Osteoblast (primary cell): ENCODE results near the gene ATPAF2. TPM values are rescaled to one million over a fixed set of nuclear protein-coding genes. Genes with fewer than 3 reads are reported as not detected.

Experiments
- DNase-seq: peaks from one replicate; pipeline ENCODE4 v3.0.0; 2011; ENCODE audit warnings: low spot score, mixed read lengths; ENCODE audit not compliant: insufficient read length; ENCODE audit errors: missing footprints
- H2AFZ ChIP-seq: 2 replicates; pipeline ENCODE4 v1.6.0; 2011; ENCODE audit warnings: mild to moderate bottlenecking, low read length
- H3K27ac ChIP-seq: 2 replicates; pipeline ENCODE4 v1.5.1; 2011; ENCODE audit warnings: mild to moderate bottlenecking, low read depth, low read length, moderate library complexity
- H3K27me3 ChIP-seq: 2 replicates; pipeline ENCODE4 v1.6.0; 2012; ENCODE audit warnings: mild to moderate bottlenecking, control low read depth, inconsistent platforms, low read length, moderate library complexity; ENCODE audit not compliant: insufficient read depth
- H3K36me3 ChIP-seq: 2 replicates; pipeline ENCODE4 v1.5.1; 2011; ENCODE audit warnings: mild to moderate bottlenecking, low read length, control low read depth, moderate library complexity; ENCODE audit not compliant: insufficient read depth
- H3K4me1 ChIP-seq: 2 replicates; pipeline ENCODE4 v1.5.1; 2011; ENCODE audit warnings: mild to moderate bottlenecking, low read length, control low read depth, moderate library complexity; ENCODE audit not compliant: insufficient read depth
- H3K4me2 ChIP-seq: 2 replicates; pipeline ENCODE4 v1.6.0; 2011; ENCODE audit warnings: mild to moderate bottlenecking, low read length; ENCODE audit not compliant: insufficient read depth
- H3K4me3 ChIP-seq: fragments of 200-600 bp; sonication (generic); 3 replicates; pipeline ENCODE4 v1.5.1; 2012; ENCODE audit warnings: mild to moderate bottlenecking, low read length, inconsistent platforms; ENCODE audit not compliant: insufficient read depth
- H3K79me2 ChIP-seq: 2 replicates; pipeline ENCODE4 v1.6.0; 2012; ENCODE audit warnings: mild to moderate bottlenecking, low read length, control low read depth, inconsistent platforms; ENCODE audit not compliant: insufficient read depth
- H3K9me3 ChIP-seq: 2 replicates; pipeline ENCODE4 v1.5.1; 2011; ENCODE audit warnings: low read depth, low read length, control low read depth
- H4K20me1 ChIP-seq: 2 replicates; pipeline ENCODE4 v1.6.0; 2012; ENCODE audit warnings: mild to moderate bottlenecking, low read length, control low read depth; ENCODE audit not compliant: insufficient read depth
- total RNA-seq: library from RNA; depleted of rRNA; stranded (reverse); fragments of >200 nt; gene quantifications from 2 replicates; pipeline ENCODE4 v1.2.3, GENCODE V29; 2012
- TF ChIP-seq, protein P1 (sequence below): IDR thresholded peaks from 2 replicates; pipeline ENCODE4 v1.5.1; 2011; ENCODE audit warnings: mild to moderate bottlenecking, low read depth, low read length, moderate library complexity; ENCODE audit errors: extremely low read depth

ATPAF2 gene
- total RNA-seq, 1 donor, result 20.3 TPM

DNA sequence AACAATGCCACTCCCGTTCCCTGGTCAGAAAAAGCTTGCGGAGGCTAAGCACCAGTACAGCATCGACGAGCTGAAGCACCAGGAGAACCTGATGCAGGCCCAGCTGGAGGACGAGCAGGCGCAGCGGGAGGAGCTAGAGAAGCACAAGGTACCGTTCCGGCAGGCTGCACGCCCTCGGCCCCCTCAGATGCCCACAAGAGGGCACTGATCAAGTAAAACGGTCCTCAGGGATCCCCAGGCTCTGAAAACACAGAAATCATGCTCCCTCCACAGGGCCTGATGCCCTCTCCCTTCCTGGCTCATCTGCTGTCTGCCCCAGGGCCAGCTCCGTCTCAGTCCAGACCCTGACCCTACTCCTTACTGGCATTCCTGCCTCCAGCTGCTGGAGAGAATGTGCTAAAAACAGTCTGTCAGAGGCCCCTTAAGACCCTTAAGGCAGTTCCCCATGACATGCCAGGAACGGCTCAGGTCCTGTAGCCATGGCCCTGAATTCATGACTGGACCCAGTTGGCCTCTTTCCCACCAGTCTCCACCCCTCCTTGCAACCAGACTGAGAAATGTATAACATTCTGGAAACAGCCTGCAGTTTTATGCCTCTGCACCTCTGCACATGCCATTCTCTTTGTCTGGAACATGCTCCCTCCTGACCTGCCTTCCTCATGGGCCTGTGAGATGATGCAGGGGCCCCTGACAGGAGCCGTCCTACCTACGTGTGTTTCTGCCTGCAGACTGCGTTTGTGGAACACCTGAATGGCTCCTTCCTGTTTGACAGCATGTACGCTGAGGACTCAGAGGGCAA, 44.5 kb downstream of the ATPAF2 start:
- no peak overlapping the region for H3K4me3 ChIP-seq
- no peak overlapping the region for H3K27ac ChIP-seq
- H2AFZ ChIP-seq, result no peak overlapping the region

GRCh38 chr17:17993852-17994251, 45.1 kb downstream of the ATPAF2 start:
- H3K27ac ChIP-seq, result no peak overlapping the region
- no peak overlapping the region for H3K4me3 ChIP-seq
- TF ChIP-seq, protein P1, sequence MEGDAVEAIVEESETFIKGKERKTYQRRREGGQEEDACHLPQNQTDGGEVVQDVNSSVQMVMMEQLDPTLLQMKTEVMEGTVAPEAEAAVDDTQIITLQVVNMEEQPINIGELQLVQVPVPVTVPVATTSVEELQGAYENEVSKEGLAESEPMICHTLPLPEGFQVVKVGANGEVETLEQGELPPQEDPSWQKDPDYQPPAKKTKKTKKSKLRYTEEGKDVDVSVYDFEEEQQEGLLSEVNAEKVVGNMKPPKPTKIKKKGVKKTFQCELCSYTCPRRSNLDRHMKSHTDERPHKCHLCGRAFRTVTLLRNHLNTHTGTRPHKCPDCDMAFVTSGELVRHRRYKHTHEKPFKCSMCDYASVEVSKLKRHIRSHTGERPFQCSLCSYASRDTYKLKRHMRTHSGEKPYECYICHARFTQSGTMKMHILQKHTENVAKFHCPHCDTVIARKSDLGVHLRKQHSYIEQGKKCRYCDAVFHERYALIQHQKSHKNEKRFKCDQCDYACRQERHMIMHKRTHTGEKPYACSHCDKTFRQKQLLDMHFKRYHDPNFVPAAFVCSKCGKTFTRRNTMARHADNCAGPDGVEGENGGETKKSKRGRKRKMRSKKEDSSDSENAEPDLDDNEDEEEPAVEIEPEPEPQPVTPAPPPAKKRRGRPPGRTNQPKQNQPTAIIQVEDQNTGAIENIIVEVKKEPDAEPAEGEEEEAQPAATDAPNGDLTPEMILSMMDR, result no peak
- no peaks in the 10 kb centered on the region for H3K36me3 ChIP-seq
- H3K4me2 ChIP-seq, result no peak overlapping the region
- H3K27me3 ChIP-seq, result no peaks in the 10 kb centered on the region
- H2AFZ ChIP-seq, result no peak overlapping the region
- H3K9me3 ChIP-seq, result no peaks in the 10 kb centered on the region
- no peaks in the 10 kb centered on the region for H4K20me1 ChIP-seq
- no peaks in the 10 kb centered on the region for H3K79me2 ChIP-seq
- peak; percentile 27 for DNase-seq
- peaks cover 10% of the 10 kb centered on the region for H3K4me1 ChIP-seq

More for the DNA sequence above, 44.5 kb downstream of the ATPAF2 start:
- no peaks in the 10 kb centered on the region for H3K36me3 ChIP-seq
- no peaks in the 10 kb centered on the region for H4K20me1 ChIP-seq
- no peaks in the 10 kb centered on the region for H3K9me3 ChIP-seq
- TF ChIP-seq, protein P1, result peak; percentile 42
- peak; percentile 73 for DNase-seq
- H3K79me2 ChIP-seq, result no peaks in the 10 kb centered on the region
- H3K4me1 ChIP-seq, result peaks cover 10% of the 10 kb centered on the region
- H3K27me3 ChIP-seq, result no peaks in the 10 kb centered on the region
- no peak overlapping the region for H3K4me2 ChIP-seq

DNA sequence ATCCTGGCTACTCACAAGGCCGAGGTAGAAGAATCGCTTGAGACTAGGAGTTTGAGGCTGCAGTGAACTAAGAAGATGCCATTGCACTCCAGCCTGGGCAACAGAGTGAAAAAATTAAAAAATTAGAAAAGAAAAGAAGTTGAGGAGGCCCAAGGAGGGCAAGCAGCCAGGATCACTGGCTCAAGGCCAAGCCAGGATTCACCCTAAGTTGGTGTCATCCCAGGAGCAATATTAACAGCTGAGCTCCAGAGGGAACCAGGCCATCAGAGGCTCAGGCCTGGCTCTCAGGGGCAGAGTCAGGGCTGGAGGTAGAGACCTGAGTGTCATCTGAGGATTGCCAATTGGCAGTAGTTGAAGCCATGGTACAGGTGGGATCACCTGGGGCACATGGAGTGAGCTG, 45.6 kb downstream of the ATPAF2 start:
- H3K9me3 ChIP-seq, result no peaks in the 10 kb centered on the region
- no peak overlapping the region for H3K27ac ChIP-seq
- H4K20me1 ChIP-seq, result no peaks in the 10 kb centered on the region
- no peak overlapping the region for H3K4me2 ChIP-seq
- H3K27me3 ChIP-seq, result no peaks in the 10 kb centered on the region
- H3K4me1 ChIP-seq, result peaks cover 10% of the 10 kb centered on the region
- H3K4me3 ChIP-seq, result no peak overlapping the region
- no peak overlapping the region for H2AFZ ChIP-seq
- H3K79me2 ChIP-seq, result no peaks in the 10 kb centered on the region
- DNase-seq, result peak; percentile 31
- no peaks in the 10 kb centered on the region for H3K36me3 ChIP-seq
- TF ChIP-seq, protein P1, result no peak

- no peaks in the 10 kb centered on the region for H3K9me3 ChIP-seq
- H2AFZ ChIP-seq, result no peak overlapping the region
- H3K79me2 ChIP-seq, result no peaks in the 10 kb centered on the region
- peak overlapping the region; percentile 70 for H3K27ac ChIP-seq
- H3K4me3 ChIP-seq, result no peak overlapping the region
- H3K4me2 ChIP-seq, result no peak overlapping the region
- DNase-seq, result no peak
- H4K20me1 ChIP-seq, result no peaks in the 10 kb centered on the region
- H3K27me3 ChIP-seq, result no peaks in the 10 kb centered on the region
- TF ChIP-seq, protein P1, result no peak
- H3K36me3 ChIP-seq, result no peaks in the 10 kb centered on the region
- peaks cover 10% of the 10 kb centered on the region for H3K4me1 ChIP-seq
Measured at GRCh38 chr17:17990282-17990681, 48.7 kb downstream of the ATPAF2 start.
